CD4-positive, alpha-beta T cell treated with Interleukin-15 for 4 hours (primary cell): ENCODE measurements around the gene AUNIP.

Experiments
- DNase-seq: peaks from one replicate; pipeline ENCODE4 v3.0.0-alpha.2; 2020; ENCODE audit warnings: low spot score

The AUNIP gene

GRCh38 chr1:25809283-25809926 lies 49.9 kb downstream of the AUNIP start:
- DNase-seq: no peak

- DNase-seq: no peak
Measured at GRCh38 chr1:25808481-25809244, 50.6 kb downstream of the AUNIP start.

DNA sequence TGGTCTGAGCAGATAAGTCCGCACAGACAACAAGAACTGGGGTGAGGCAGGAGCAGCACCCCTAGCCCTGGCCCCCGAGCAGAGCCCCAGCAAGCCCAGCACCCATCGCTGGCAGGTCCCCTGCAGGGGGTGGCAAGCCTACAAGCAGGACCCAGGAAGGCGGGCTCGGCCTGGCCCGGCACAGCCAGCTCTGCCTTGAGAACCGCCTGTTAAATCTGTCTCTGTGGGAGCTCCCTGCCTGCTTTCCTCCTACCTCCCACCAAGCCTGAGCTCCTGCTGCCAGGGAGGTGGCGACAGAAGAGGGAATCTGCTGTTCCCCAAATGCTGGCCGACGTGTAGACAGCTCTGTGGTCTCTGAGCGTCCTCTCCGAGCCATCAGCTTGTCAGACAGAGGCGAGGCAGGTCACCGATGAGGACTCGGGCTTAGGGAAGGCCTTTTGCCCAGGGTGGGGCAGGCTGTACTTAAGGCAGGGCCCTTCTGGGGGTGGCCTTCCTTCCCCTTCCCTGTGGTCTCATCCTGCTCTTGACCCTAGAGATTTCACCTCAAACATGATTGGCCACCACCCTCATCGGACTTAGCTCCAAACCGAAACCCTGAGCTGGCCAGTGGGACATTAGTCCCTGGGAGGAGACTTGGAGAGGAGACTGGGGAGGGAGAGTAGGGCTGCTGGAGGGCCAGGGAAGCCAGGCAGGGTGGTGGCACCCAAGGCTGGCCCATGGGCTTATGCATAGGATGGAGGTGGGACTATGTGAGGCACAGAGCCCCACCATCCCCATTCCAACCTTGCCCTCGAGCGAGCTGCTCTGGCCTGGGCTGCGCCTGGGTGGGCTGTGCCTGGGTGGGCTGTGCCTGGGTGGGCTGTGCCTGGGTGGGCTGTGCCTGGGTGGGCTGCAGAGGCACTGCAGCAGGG lies 51.5 kb downstream of the AUNIP start:
- DNase-seq: no peak

DNA sequence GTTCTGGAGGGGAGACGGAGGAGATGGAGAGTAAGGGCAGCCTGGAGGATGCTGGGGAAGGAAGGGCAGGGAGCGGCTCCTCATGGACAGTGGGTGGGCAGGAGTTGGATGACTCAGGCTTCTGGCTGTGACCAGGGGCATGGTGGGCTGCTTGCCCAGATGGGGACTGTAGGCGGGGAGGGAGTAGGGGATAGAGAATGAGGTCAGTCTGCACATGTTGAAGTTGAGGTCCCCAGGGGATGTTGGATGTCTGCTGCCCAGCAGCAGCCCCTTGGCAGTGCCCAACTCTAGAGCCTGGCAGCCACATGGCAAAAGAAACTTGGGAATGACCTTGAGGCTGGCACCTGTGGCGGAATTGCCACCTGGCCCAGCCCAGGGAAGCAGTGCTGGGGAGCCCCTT lies 52.8 kb downstream of the AUNIP start:
- DNase-seq: no peak

DNA sequence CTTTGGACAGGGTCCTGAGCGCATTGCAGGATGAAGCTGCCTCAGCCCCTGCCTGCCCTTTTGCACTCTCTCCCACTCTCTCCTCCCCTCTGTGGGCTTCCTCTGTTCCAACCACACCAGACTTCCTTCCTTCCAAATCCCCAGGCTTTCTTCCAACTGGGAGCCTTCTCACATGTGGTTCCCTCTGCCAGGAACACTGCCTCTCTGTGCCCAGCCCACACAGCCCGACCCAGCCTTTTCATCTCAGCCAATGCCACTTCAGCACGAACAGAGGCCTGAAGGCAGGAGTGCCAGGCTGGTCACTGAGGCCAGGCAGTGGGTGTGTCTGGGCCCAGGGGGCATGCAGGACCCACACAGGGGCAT lies 53.4 kb downstream of the AUNIP start:
- DNase-seq: no peak

DNA sequence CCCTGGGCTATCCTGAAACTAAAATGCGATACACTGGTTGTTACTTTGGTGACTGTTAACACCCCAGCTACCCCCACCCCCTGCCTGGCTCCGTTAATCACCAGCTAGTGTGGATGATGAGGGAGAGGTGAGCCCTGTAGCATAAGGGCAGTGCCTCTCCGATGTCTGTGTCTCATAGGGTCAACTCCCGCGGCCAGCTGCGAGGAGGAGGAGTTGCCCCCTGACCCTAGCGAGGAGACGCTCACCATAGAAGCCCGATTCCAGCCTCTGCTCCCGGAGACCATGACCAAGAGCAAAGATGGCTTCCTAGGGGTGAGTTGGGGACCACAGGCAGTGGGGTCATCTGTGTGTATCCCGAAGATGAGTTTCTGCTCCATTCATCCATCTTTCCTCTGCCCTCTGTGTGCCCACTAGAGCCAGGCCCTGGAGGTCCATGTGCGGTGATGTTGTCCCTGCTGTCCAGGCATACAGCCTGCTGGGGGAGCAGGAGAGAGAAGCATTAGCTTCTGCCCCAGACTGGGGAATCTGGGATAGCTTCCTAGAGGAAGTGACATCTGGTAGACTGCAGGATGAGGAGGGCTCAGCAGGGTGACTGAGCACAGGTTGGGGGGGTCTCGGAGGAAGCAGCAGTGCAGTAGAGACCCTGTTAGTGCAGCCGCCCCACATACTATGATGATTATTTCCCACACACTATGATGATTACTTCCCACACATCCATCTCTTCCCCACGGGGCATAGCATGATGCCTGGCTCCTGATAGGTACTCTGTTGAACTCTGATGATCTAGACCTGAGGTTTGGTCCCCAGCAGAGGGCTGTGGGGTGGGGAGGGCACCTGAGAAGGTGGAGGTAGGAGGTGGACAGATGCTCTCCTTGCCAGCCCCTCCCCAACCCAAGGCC lies 54.0 kb downstream of the AUNIP start:
- DNase-seq: no peak

GRCh38 chr1:25804244-25804963 lies 54.9 kb downstream of the AUNIP start:
- no peak for DNase-seq

GRCh38 chr1:25803368-25803767 lies 55.9 kb downstream of the AUNIP start:
- no peak for DNase-seq

DNA sequence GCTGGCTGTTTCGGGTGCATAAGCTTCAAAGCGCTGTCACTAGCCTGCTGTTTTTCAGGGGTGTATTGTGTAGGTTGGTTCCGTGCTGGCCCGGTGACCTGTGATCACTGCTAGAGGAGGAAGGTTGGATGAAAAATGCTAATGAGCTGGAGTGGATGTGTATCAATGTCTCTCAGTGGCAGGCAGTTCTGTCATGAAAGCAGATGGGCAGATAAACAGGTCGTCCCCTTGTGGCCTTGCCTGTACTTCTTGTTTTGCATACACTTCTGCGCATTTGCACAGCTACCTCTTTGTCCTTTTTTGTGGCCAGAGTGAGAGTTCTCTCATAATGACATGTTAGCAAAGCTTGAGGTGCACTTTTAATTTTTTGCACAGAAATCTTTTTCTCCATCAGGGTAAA lies 56.3 kb downstream of the AUNIP start:
- no peak for DNase-seq

DNA sequence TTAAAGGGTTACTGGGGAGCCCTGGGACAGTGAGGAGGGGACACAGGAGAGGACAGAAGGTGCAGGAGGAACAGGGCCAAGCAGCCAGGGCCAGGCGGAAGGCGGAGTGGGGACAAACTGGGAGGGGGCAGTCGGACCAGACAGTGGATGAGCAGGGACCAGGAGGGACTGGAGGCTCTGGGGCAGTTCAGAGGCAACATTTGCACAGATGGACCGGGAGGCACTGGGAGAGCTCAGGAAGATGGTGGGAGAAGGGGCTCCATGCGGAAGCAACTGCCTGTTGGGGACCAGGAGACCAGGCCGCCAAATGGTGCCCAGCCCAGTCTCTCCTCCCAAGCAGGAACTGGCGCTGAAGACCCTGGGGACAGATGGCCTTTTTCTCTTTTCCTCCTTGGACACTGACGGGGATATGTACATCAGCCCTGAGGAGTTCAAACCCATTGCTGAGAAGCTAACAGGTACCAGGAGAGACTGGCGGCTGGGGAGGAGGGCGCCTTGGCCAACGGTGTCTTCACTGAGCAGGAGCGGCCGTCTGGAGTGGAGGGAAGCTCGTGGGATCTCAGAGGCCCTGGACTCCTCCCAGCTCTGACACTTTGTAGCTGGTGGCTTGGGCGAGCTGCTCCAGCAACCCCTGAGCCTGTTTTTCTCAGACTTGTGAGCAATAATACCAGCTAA lies 58.4 kb downstream of the AUNIP start:
- DNase-seq: no peak

GRCh38 chr1:25799935-25800702 lies 59.1 kb downstream of the AUNIP start, which contains the start of gene SELENON:
TSS of gene SELENON (plus strand) at chr1:25800193. CDS start at chr1:25800231, 38 bp downstream.
- peak; percentile 10 for DNase-seq

- DNase-seq: no peak
Measured at GRCh38 chr1:25799352-25799934, 59.8 kb downstream of the AUNIP start.

DNA sequence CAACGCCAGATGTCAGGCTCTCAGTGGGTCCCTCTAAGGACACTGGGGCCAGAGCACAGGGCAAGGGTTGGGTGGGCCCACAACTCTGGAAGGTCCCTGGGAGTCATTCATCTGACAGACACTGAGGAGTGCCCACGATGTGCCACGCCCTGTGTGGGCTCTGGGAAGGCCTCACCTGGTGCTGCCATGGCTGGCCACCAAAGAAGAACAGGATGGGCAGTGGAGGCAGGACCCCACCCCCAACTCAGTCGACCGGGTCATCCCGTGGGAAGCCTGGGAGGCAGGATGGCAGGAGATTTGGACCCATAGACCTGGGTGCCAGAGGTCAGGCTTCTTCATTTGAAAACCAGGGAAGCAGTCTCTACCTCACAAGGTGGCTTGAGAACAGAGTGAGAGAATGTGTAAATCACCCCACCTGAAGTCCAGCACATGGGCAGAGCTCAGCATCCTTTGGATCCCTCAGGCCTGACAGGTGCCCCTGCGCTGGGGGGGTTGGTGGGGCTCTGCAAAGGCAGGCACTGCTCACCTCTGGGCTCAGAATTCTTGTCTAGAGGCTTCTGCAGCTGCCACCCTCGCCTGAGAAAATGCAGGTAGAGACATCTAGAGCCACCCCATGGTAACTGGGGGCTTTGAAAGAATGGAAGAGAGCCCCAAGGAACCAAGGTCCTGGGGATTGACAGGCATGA lies 60.4 kb downstream of the AUNIP start:
- DNase-seq: no peak

GRCh38 chr1:25797939-25798338 lies 61.3 kb downstream of the AUNIP start:
- DNase-seq: peak; percentile 28

GRCh38 chr1:25796811-25797458 lies 62.3 kb downstream of the AUNIP start:
- peak; percentile 79 for DNase-seq

DNA sequence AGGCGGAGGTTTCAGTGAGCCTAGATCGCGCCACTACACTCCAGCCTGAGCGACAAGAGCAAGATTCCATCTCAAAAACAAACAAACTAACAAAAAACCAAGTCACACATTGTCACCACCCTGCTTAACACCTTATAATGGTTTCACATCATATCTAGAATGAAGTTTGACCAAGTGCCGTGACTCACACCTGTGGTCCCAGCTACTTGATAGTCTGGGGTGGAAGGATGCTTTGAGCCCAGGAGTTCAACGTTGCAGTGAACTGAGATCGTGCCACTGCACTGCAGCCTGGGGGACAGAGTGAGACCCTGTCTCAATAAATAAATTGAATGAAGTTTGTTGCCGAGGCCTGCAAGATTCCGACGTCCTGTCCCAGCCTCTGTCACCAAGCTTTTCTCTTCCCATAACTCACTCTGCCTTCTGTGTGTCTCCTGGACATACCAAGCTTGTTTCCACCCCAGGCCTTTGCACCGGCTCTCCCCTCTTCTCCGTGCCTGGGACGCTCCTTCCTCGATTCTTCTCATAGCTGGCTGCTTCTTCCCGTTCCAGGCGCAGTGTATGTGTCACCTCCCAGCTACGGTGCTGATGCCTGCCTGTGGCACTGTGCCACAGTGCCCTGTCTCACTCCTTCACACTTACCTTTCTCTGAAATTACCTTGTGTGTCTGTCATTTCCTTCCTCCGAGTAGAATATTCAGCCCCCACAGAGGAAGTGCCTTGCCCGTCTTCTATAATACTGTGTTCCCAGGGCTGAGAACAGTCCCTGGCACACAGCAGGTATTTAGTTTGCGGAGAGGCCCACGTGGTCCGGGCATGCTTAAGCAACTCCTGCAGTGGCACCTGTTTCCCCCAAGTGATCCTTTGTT lies 63.1 kb downstream of the AUNIP start:
- peak; percentile 65 for DNase-seq

GRCh38 chr1:25795211-25795610 lies 64.0 kb downstream of the AUNIP start:
- DNase-seq: no peak
